Activated CD8-positive, alpha-beta memory T cell treated with anti-CD3 and anti-CD28 coated beads for 4 hours (primary cell): ENCODE data around the gene GRB2.

Experiments used
- DNase-seq, 2 donors: peaks; one replicate each; pipeline ENCODE4 v3.0.0-alpha.2; 2020; ENCODE audit warnings: low read depth in 2 of 2

GRB2 gene

DNA sequence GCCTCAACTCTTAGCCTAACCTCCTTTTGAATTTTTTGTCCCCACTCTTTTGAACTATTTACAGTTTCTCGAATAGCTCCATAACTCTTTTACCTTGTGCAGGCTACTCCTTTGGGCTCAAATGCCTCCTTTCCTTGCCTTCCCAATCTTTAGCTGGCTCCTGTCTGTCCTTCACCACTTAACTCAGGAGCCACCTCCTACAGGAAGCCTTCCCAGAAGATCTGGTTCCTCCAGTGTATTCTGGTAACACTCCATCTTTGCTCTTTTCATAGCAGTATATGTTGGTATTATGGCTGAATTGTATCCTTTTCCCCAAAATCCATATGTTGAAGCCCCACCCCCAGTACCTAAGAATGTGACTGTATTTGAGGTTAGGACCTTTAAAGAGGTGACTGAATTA is 9.0 kb upstream of the GRB2 start:
- DNase-seq: no peak

DNA sequence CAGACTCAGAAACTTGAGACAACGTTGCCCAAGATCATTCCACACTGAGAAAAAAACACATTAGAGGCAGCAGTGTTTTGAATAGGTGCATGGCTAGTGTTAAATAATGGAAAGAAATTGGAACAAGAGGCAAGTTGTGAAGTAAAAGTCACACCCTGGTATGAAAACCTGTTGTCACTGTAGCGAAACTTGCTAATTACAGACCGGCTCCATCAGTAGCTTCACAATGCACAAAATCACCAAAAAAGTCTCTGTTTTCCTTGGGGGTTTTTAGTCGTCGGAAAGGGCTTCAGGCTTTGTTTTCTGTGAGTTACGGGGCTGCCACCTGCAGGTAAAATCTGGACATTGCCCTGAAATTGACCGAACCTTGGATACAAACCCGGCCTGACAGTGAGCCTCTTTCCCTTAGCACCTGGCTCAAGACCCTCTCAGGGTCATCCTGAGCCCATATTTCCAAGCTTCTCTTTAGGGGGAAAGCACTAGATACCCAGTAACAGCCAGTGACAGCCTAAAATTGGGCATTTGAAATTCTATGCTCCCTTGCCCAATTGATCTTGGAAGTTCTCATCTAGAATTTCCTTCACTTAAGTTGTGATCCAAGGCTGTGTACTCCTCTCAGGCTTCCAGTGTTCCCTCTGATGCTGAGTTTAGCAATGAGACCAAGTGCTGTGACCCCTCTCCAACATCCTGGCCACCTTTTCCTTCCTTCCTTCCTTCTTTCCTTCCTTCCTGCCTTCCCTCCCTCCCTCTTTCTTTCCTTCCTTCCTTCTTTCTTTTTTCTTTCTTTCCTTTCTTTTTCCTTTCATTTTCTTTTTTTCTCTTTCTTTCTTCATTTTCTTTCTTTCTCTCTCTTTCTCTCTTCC is 7.2 kb upstream of the GRB2 start:
- DNase-seq: no peak

DNA sequence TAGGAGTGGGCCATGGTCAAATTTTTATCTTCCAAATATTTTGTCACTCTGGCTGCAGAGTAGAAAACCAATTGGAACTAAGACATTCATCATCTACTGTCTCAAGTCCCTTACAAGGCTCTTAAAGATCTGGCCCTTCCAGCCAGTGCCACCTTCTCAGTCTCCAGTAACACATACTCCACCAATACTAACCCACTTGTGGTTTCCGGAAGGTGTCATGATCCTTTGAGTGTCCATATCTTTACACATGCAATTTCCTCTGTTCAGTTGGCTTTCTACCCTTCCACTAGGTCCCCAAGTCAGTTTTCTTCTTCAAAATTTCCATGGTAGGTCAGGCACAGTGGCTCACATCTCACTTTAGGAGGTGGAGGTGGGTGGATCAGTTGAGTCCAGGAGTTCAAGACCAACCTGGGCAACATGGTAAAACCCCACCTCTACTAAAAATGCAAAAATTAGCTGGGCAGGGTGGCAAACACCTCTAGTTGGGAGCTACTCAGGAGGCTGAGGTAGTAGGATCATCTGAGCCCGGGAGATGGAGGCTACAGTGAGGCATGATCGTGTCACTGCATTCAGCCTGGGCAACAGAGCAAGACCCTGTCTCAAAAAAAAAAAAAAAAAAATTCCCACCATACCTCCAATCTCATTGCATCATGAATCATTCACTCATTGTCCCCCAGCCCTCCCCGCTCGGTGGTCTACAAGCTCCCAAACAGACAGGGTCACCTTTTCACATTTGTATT is 6.0 kb upstream of the GRB2 start:
- DNase-seq: no peak

DNA sequence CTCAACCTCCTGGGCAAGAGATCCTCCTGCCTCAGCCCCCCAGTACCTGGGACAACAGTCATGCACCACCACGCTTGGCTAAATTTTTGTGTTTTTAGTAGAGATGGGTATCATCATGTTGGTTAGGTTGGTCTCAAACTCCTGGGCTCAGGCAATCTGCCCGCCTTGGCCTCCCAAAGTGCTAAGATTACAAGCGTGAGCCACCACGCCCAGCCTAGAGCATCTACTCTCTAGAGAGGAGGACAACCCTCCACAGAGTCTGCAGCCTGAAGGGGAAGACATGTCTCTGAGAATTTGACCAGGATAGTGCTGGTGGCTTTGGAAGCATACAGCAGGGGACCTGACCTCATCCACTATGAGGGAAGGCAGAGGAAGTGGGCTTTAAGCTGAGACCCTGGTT is 4.7 kb upstream of the GRB2 start:
- no peak for DNase-seq

GRCh38 chr17:75407655-75408352 is 2.3 kb upstream of the GRB2 start:
- no peak for DNase-seq

- no peak for DNase-seq
Measured at GRCh38 chr17:75406222-75406615, 741 bp upstream of the GRB2 start.

- DNase-seq: no peak
Measured at GRCh38 chr17:75404731-75405364, 630 bp downstream of the GRB2 start.

DNA sequence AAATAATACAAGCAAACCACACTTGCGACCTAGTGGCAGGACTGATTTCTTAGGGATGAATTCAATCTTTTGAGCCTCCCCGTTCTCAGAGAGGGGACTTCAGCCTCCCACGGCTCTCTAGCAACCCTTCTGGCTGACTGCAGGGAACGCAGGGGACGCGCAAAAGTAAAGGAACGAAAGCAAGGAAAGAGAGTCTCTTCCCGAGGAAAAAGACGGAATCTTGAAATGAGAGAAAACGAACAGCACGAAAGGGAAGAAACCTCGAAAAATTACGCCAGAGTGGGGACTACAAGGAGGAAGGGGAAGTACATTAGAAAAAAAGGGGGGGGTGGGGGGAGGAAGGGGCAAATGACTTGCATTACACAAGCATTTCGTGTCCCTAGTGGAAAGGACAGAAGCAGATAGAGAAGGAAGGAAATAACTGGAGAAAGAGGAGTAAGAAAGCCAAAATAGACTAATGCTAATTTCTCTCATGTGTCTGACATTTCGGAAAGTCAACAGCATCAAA is 1.2 kb downstream of the GRB2 start:
- DNase-seq: no peak

GRCh38 chr17:75403131-75403530 is 2.3 kb downstream of the GRB2 start:
- DNase-seq: no peak

DNA sequence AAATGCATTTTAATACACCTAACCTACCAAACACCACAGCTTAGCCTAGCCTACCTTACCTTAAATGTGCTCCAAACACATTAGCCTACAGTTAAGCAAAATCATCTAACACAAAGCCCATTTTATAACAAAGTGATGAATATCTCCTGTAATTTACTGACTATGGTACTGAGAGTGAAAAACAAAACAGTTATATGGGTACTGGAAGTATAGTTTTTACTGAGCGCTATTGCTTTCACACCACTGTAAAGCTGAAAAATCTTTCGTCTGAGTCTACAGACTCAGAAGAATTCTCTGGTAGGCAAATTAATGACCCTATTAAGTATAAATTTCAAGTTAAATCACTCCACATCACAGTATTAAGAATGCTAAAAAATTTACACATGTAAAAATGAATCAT is 3.5 kb downstream of the GRB2 start:
- DNase-seq: no peak

DNA sequence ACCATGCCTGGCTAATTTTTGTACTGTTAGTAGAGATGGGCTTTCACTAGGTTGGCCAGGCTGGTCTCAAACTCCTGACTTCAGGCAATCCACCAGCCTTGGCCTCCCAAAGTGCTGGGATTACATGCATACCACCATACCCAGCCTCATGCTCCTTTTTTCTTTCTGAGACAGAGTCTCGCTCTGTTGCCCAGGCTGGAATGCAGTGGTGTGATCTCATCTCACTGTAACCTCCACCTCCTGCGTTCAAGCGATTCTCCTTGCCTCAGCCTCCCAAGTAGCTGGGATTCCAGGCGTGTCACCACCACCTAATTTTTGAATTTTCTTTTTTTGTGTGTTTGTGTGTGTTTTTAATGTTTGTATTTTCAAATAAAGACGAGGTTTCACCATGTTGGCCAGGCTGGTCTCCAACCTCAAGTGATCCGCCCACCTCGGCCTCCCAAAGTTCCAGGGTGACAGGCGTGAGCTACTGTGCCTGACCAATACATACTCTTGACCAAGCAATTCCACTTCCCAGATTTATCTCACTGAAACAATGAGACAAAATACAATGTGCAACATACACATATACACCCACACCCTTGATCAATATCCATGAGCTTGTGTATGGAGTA is 5.0 kb downstream of the GRB2 start:
- DNase-seq: no peak

- DNase-seq: no peak
Measured at GRCh38 chr17:75398279-75398678, 7.2 kb downstream of the GRB2 start.

DNA sequence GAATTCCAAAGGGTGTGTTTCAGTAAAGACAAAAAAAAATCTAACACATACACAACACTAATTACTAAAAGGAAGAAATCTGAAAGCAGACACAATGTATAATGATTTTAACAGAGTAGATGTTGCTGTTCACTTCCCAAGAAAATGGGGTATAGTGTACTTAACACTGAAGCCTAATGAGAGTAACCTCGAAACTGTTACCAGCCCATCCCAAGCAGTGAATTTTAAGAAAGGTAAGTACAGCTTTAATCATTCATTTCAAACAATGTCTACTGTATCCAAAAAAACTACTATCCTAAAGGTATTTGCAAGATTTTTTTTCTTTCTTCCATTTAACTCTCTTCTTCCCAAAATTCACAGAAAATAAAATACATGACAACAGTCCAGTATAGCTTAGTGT is 8.3 kb downstream of the GRB2 start:
- DNase-seq: no peak

GRCh38 chr17:75396796-75397195 is 8.7 kb downstream of the GRB2 start:
- DNase-seq: no peak

GRCh38 chr17:75396025-75396424 is 9.5 kb downstream of the GRB2 start:
- DNase-seq: no peak

DNA sequence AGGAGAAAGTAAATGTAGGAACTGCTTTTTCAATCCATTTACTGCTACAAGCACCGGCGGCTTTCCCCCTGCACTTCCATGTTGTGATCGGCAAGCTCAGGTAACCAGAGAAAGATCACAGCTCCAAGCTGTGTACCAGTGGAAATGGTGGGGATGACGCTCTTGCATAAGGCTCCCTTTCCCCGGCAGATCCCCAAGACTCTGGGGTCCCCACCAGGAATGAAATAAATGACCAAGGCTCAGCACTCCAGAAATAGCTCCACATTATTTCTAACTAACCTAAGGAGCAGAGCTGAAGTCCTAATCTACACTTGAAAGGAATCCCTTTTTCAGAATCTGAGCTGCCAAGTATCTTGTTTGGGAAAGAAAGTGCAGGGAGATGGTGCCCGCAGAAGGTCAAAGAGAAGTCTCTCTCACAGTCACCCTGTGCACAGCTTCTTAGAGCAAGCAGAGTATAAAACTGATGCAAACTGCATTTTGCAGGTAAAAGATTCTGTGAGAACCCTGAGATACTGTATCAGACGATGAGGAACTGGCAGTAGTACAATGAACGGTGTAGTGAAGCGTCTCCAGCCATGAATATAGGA is 11.1 kb downstream of the GRB2 start:
- no peak for DNase-seq

- DNase-seq: peak; percentile 60 to 65
Measured at GRCh38 chr17:75393523-75394331, 11.8 kb downstream of the GRB2 start.

DNA sequence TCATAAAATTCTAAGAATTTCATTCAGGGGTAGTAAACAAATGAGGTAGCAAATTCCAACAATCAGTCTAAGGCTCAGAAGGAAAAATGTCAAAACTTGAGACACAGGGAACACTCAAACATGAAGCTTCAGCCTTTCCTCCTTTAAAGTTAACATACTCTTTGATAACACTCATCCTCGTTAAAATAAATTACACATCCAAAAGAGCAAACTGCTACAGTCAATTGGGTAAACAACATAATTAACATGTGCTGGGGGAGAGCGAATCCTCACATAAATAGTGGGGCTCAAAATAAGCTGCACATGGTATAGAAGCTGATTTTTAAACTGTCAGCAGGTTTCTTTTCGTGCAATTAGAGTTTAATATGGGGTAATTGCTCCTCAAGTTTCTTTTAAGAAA is 12.9 kb downstream of the GRB2 start:
- no peak for DNase-seq

DNA sequence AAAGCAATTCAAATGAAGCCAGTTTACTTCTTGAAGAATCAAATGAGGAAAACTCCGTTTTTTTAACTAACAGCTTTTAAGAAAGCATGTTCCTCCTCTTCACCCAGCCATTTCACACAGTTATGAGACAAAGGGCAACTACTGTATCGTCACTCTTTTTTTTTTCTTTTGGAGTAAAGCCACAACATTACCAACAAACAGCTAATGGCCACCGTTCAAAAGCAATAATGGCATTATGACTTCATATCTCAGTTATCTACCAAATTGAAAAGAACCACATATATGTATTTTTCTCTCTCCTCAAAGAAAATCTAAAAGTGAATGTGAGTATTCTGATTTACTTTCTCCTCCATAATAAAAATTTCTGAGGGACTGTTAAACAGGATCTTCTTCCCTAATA is 14.5 kb downstream of the GRB2 start:
- DNase-seq: no peak

- DNase-seq: no peak
Measured at GRCh38 chr17:75388476-75389030, 16.9 kb downstream of the GRB2 start.
